ENCODE results near the gene EOGT.

DNA sequence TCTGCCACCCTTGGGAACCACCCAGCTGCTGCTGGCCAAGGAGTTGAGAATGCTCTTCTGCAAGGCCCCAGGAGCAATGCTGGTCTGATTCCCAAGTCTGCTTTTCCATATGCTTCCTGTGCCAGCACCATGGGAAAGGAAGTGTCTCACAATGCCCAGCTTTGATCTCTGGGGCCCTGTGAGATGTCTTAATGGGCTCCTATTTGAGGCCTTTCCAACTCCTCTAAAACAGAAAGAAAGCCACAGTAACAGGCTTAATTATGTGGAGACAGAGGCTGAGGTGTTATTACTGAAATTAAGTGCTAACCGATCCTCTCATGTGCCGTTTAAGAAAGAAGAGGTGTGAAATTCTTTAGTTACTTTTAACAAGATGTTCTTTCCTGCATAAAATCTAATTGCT, 4.5 kb downstream of the EOGT start:
- TF ChIP-seq, protein P1, sequence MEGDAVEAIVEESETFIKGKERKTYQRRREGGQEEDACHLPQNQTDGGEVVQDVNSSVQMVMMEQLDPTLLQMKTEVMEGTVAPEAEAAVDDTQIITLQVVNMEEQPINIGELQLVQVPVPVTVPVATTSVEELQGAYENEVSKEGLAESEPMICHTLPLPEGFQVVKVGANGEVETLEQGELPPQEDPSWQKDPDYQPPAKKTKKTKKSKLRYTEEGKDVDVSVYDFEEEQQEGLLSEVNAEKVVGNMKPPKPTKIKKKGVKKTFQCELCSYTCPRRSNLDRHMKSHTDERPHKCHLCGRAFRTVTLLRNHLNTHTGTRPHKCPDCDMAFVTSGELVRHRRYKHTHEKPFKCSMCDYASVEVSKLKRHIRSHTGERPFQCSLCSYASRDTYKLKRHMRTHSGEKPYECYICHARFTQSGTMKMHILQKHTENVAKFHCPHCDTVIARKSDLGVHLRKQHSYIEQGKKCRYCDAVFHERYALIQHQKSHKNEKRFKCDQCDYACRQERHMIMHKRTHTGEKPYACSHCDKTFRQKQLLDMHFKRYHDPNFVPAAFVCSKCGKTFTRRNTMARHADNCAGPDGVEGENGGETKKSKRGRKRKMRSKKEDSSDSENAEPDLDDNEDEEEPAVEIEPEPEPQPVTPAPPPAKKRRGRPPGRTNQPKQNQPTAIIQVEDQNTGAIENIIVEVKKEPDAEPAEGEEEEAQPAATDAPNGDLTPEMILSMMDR (IDR thresholded peaks at IDR 0.05; ENCODE audit: low read depth, low read length), result no peak
- TF ChIP-seq POLR2A (IDR thresholded peaks at IDR 0.05; ENCODE audit: extremely low read depth, insufficient read length), result no peak
